ENCODE measurements around the gene VKORC1.
"Not testable (repeated sequence)": the region's sequence is repeated elsewhere in the genome, so short reads cannot be mapped to it uniquely, and the experiment has no call there.

Gene VKORC1

GRCh38 chr16:31106509-31107464 is 12.2 kb upstream of the VKORC1 start:
- FAIRE-seq: no peak

- no peak for FAIRE-seq
Measured at GRCh38 chr16:31105677-31106213, 11.1 kb upstream of the VKORC1 start.

- FAIRE-seq: not testable (repeated sequence)
Measured at GRCh38 chr16:31100876-31101641, 6.5 kb upstream of the VKORC1 start.

GRCh38 chr16:31099860-31100638 is 5.5 kb upstream of the VKORC1 start:
- no peak for FAIRE-seq

GRCh38 chr16:31094088-31094423 is 541 bp downstream of the VKORC1 start:
- FAIRE-seq: no peak

- no peak for FAIRE-seq
Measured at GRCh38 chr16:31093132-31093703, 1.4 kb downstream of the VKORC1 start.

GRCh38 chr16:31092330-31092729 is 2.3 kb downstream of the VKORC1 start:
- no peak for FAIRE-seq

GRCh38 chr16:31090540-31090939 is 4.1 kb downstream of the VKORC1 start:
- FAIRE-seq: no peak

GRCh38 chr16:31089199-31089598 is 5.4 kb downstream of the VKORC1 start:
- FAIRE-seq: no peak

GRCh38 chr16:31088459-31089183 is 6.0 kb downstream of the VKORC1 start, which contains the start of gene PRSS53:
Gene PRSS53, minus strand, starts transcription at chr16:31088943. Its CDS starts 134 bp downstream, at chr16:31088809.
- no peak for FAIRE-seq

- no peak for FAIRE-seq
Measured at GRCh38 chr16:31087971-31088370, 6.6 kb downstream of the VKORC1 start.

GRCh38 chr16:31087481-31087880 is 7.1 kb downstream of the VKORC1 start:
- FAIRE-seq: no peak

GRCh38 chr16:31086629-31086906 is 8.0 kb downstream of the VKORC1 start:
- no peak for FAIRE-seq

- no peak for FAIRE-seq
Measured at GRCh38 chr16:31085873-31086628, 8.5 kb downstream of the VKORC1 start.

GRCh38 chr16:31085411-31085810 is 9.2 kb downstream of the VKORC1 start:
- FAIRE-seq: no peak

GRCh38 chr16:31084584-31085302 is 9.9 kb downstream of the VKORC1 start:
- FAIRE-seq: no peak

GRCh38 chr16:31083981-31084380 is 10.6 kb downstream of the VKORC1 start:
- no peak for FAIRE-seq

- no peak for FAIRE-seq
Measured at GRCh38 chr16:31083556-31083955, 11.0 kb downstream of the VKORC1 start.

- FAIRE-seq: no peak
Measured at GRCh38 chr16:31083081-31083480, 11.5 kb downstream of the VKORC1 start.

GRCh38 chr16:31082368-31083045 is 12.1 kb downstream of the VKORC1 start:
- no peak for FAIRE-seq
